CD1c-positive myeloid dendritic cell (primary cell): ENCODE data around the gene EFCAB6.

Source experiments
- DNase-seq: peaks from one replicate; pipeline ENCODE4 v3.0.0-alpha.2; 2016; ENCODE audit errors: extremely low spot score

Gene EFCAB6

DNA sequence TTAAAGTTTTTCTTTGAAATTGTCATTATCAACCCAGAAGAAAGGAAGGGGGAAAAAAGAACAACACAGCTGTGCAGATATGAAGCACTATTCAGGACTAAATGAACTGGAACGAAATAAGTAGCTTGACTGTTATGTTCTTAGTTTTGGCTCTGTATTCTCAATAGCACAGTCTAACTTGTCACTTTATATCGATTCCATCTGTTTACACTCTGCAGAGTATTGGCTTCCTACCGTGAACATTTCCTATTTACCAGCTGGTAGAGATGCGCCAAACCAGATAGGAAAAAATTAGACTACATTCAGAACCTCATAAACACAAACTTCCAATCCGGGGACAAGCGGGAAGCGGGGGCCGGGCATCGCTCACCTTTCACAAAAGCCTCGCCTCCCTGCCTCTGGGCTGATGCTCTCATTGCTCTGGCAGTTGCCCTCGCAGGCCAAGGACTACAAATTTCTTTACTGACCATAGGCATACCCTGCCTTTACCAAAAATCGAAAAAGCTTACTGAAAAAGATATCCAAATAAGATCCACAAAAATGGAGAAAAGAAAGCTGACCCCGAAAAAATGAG, 66.2 kb downstream of the EFCAB6 start:
- no peak for DNase-seq

DNA sequence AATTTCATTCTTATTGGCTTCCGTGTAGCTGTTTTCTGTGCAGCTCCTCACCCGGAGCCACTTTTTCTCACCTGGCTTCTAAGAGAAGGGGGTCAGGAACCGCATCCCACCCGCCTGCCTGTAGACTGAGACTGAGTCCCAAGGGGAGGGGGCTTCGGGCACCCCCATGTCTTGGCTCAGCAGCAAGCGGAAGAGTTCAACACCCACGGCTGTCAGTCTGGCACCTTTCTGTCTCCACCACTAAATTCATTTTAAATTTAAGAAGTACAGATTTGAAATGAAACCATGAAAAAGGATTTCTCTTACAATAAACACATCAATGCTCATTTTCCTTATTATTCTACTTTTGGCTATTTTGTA, 66.7 kb downstream of the EFCAB6 start:
- no peak for DNase-seq

DNA sequence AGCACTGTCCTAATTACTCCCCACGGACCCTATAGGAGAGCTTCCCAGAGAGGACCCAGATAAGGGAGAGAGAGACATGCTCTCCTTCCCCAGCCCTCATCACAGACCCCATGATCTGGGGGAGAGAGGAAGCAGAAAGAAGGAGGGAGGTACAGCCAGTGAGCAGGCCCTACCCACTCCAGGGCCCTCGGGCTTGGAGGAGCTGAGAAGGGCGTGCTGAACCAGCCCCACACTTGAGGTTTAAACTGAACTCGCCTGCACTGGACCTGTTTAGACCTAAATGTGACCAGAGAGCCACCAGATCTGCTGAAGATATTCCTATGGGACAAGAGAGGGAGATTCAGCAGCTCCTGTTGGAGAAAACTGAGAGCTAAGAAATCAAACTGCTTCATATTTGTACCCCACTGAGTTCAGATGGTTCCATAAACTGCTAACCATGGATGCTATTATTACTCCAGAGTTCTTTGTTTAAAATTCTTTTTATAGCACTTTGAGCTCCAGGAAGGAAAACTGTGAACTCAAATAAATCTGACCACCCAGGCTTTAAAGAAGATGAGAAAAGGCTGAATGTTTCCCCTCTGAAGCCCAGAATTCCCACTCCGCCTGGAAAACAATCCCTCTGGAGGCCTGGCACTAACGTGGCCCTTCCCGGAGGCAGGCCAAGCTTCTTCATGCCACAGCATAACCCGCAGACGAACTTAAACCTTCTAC, 67.2 kb downstream of the EFCAB6 start:
- DNase-seq, result no peak

DNA sequence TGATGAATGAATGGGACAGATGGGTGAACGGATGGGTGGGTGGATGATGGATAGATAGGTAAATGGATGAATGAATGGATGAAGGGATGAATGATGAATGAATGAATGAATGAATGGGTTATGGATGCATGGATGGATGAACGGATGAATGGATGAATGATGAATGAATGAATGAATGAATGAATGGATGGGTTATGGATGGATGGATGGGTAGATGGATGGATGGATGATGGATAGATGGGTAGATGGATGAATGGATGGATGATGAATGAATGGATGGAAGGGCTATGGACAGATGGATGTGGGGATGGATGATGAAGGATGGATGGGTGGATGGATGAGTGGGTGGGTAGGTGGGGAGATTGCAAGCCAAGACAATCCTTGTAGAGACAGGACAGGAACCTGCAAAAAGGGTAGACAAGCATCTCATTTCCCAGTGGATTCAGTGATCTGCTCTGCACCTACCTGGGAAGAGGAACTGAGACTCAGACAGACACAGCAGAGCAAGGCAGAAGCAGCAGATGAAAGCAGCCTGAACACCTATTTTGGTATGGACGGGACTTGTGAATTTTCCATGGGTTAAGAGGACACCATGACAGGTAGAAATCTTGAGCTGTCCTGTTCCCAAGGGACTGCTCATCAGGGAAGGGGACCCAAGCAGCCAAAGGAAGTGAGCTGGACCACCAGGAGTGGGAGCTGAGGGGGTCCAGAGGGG, 68.0 kb downstream of the EFCAB6 start:
- no peak for DNase-seq

DNA sequence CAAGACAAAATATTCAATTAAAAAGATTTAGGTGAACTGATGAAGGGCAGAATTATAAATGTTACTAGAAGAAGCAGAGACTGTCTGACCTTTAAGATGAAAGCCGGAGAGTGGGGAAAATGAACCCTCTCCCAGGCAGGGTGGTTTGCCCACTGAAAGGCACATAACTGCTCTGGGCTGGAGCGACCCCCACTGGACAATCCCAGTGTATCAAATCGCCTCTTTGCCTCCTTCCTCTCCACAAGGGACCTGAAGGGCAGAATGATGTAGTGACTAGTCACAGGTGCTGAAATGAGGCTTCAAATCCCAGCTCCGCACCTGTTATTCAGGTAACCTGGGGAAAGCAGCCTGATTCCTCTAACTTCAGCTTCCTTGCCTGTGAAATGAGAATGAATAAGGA, 69.0 kb downstream of the EFCAB6 start:
- no peak for DNase-seq

DNA sequence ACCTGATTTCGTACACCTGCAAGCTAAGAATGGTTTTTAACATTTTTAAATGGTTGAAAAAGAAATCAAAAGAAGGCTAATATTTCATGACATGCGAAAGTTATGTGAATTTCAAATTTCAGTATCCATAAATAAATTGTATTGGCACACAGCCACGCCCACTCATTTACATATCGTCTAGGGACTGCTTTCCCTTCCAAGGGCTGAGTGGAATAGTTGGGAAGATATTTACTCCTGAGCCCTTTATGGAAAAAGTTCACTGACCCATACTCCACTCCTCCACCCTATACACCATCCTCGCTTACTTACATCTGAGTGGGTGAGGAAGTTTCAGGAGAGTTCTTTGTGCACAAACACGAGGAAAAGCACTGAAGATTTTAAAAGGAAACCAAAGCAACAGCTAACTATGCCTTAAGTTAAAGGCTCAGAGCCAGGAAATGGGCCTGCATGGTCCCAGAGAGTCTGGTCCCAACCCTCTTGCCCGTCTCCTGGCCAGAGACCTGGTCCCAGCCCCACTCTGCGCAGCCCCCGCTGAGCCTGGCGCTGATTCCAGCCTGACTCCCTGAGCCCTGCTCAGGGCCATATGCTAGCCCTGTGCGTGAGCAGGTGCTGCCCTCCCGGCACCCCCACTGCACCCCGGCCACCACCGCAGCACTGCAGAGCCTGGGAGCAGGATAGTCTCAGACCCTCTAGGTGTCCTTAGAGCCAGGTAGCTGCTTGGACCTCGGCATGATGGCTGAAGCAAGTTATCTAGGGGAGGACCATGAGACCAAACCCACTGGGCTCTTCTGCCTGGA, 69.8 kb downstream of the EFCAB6 start:
- no peak for DNase-seq

DNA sequence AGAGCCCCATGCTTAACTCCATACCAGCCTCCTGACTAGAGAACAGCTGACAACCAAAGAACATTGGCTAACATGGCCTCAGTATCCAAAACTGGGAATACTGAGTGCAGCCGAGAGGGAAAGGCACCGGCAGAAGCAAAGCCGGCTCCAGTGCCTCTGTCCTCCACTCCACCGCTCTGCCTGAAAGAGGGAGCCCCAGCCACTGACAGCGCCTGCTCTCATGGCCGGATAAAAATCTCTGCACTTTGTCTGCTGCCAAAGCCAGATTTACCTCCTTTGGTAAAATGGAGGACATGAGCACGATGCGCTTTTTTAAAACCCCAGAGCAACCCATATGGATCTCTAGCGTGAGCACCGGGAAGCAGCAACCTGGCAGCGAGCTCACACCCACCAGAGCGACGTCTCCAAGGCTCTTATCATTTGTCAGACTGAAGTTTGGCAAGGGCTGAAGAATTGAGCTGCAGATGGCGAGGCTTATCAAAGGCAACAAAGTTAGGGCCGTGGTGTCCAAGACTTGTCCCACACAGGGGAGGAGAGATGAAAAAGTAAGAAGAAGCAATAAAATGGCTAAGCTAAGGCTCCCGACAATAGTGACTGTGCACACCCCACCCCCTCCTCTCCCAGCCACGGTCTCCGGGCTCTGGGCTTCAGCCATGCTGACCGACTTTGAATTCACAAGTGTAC, 71.4 kb downstream of the EFCAB6 start:
- no peak for DNase-seq

DNA sequence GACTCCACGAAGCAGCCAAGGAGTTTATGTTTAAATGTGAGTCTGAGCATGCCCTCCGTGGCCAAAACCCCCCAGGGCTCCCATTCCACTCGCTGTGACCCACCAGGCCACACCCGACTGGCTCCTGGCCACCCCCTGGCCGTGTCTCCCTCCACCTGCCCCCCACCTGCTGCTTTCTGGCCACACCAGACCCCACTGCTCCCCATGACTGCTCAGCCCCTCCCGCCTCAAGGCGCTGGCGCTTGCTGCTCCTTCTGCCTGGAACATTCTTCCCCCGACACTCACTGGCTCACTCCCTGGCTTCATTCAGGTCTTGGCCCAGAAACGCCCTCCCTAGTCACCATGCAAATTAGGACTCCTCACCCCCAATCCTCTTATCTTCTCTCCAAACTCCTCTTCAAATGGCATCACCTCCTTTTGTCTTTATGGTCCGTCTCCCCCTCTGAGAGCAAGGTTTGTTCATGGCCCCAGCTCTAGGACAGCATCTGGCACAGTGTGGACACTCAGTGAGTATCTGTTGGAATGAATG, 72.2 kb downstream of the EFCAB6 start:
- no peak for DNase-seq

DNA sequence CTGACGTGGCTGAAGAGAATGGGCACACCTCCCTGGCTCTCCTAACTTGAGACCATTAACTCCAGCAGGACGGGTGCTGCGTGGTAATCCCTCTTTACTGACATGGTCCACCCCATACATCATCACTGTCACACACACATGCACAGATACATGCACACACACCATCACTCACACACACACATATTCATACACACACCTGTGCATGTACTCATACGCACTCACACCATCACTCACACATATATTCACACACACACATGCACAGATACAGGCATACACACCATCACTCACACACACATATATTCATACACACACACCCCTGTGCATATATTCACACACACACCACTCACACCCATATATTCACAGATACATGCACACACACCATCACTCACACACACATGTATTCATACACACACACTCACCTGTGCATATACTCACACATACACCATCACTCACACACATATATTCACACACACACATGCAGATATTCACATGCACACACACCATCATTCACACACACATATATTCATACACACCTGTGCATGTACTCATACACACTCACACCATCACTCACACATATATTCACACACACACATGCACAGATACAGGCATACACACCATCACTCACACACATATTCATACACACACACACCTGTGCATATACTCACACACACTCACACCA, 74.8 kb downstream of the EFCAB6 start:
- DNase-seq, result no peak

DNA sequence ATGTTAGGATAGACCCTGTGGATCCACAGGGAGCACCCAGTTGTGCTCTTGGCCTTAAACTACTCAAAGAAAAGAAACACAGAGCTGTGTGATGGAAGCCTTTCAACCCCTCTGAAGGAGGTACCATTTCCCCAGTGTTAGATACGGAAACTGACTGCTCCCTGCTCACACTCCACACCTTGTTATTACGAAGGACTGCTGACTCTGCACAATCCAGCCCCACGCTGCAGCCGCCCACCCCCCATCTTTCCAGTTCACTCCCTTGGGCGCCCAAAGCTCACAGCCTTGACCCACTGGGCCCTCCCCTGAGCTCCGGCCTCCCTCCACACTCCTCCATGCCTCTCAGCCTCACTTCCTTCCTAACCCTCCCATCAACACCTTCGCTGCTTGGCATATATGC, 75.5 kb downstream of the EFCAB6 start:
- no peak for DNase-seq

DNA sequence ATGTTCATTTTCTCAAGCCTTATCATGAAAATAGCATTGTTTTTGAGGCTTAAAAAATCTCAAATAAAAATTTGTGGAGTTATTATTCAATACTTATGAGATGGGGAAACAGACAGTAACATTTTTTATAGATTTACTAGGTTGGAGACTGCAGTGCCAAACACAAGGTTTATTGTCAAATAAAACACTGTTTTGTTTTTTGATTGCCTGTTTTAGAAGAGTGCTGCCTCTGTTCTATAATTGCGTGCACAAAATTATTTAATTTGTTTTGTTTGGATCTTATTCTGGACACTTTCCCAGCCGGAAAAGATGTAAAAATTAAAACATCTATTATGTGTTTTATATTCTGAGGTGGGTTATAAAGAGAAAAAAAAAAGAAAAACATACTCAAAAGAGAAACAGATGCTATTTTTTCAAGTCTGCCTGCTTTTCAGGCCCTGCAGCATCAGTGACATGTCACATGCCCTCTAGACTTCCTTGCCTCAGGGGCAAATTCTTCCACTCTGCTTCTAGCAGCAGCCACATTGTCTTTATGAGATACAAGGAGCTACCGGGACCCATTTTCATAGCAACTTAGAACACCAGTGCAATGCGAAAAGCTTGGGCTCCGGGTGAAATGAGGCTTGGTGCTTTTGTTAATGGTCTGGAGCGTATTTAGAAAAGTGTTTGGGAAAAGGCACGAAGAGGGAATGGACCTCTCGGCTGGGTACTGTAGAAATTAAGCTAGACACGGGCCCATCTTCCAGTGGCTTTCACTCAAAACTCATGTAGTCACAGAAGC, 77.5 kb downstream of the EFCAB6 start:
- DNase-seq, result no peak

DNA sequence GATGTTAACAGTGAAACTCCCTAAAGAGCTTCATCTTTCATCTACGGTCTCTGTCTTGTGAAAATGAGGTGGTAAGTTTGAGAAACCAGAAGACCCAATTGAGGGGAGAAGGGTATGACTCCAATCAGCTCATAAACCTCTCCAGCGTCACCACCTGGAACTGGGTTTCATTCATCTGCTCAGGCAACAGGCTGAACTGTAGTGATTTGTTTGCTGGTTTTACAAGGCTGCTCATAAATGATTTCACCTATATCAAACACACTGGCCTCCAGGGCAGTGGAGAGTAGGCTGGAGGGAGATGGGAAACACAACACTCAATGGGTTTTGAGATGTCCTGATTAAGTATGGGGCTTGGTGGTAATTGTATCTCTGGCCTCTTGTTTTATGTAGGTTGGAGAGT, 79.0 kb downstream of the EFCAB6 start:
- DNase-seq, result no peak

DNA sequence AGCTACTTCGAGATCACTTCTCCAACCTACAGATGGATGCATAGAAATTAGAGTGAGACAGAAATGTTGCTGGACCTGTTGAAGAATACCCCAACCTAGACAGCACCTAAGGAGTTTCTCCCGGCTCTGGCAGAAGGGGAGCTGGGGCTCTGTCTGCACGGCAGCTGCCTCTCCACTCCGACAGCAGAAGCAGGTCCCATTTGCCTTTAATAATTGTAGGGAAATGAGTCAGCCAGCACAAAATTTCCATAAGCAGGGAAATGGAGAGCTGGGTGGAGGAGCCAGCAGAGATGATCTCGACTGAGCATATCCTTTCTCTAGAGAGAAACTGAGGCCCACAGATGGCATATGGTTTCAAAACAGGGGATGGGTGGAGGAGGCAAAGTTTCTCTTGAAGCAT, 80.1 kb downstream of the EFCAB6 start:
- DNase-seq, result no peak

DNA sequence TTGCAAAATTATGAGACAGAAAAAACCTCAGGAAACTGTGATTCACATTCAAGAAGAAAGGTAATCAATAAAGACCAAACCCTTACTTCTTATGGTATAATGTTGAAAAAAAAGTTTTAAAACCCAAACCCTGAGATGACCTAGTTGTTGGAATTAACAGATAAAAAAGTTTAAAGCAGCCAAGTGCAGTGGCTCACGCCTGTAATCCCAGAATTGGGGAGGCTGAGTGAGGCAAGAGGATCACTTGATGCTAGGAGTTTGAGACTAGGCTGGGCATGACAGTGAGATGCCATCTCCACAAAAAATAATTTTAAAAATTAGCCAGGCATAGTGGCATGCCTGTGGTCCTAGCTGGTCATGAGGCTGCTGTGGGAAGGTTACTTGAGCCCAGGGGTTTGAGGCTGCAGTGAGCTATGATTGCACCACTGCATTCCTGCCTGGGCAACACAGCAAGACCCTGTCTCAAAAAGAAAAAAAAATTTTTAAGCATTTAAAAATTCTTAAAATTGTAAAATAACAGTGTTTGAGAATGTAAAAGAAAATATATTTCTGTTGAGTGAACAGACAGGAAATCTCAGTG, 85.1 kb downstream of the EFCAB6 start:
- DNase-seq, result no peak

DNA sequence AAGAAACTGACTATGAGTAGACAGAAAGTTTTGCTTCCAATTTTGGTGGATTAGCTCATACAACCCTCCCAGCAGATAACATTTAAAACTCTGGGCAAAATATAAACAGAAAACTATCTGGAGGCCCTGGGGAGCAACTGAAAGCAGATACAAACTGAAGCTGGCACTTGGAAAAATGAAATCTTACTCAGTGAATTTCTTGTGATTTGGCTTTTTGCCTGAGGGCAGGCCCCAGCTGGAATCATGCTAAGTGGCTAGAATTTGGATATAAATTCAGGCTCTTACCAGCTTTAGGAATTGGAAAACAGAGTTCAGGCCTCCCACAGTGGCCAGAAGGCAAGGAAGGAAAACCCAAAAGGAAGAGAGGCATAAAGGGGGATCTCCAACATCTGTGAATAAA, 85.8 kb downstream of the EFCAB6 start:
- no peak for DNase-seq

DNA sequence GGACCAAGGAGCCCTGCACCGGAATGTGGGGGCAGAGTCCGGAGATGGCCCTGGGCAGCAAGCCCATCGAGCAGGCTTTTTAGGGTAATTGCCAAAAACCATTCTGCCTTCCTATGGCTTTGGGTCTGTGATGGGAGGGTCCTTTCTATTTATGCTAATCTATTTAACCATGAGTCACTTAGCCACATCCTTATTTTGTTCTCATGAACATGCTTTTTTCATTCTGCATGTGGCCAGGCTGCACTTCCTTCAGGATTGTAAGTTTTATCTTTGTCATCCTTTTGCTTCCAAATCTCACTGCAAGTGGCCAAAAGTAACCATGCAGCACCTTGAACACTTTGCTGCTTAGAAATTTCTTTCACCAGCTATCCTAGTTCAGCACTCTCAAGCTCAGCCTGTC, 88.3 kb downstream of the EFCAB6 start:
- no peak for DNase-seq

DNA sequence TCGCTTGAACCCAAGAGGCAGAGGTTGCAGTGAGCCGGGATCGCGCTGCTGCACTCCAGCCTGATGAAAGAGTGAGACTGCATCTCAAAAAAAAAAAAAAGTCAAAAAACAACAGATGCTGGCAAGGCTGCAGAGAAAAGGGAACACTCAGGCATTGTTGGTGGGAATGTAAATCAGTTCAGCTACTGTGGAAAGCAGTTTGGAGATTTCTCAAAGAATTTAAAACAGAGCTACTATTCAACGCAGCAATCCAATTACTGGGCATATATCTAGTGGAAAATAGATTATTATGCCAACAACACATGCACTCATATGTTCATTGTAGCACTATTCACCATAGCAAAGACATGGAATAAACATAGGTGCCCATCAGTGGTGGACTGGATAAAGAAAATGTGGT, 89.7 kb downstream of the EFCAB6 start:
- no peak for DNase-seq

DNA sequence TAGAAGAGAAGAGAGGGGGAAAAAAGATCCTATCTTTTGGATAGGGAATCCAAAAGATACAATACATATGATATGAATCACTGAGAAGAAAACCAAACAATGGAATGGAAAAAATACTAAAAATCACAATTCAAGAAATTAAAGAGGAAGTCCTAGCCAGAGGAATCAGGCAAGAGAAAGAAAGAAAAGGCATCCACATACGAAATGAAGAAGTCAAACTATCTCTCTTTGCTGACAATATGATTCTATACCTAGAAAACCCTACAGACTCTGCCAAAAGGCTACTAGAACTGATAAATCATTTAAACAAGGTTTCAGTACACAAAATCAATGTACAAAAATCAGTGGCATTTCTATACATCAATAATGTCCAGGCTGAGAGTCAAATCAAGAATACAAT, 91.4 kb downstream of the EFCAB6 start:
- peak; percentile 21 for DNase-seq

DNA sequence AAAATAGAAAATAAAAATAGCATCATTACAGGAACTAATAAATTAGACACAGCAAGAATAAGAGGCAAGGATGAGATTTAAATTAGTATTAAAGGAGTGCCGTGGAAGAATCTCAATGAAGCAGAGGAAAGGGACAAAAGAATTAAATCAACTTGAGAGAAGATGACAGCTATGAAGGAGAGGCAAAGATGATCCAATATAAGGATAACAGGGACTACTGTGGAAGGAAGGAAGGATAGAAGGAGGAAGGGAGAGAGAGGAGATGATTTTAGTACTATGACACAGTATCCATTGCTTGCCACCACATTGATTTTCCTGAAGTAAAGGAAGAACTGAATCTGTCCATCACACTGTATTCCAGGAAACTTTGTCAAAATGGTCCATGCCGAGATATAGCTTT, 98.0 kb downstream of the EFCAB6 start:
- DNase-seq, result no peak

DNA sequence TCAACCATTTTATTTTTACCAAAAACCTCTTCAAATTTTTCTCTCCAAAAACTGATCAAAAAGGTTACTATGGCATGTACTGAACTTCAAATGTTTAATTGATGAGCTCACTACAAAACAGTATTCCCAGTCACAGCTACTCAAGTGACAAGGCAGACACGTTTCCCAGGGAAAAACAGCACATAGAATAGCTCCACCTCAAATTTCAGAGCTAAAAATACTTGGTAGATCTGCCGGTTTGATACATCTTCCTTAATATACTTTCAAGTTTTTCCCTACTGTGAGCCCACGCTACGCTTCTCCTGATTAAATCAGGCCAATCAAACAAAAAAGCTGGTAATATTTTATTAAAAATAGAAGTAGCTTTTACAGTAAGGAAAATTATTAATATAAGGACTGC, 100.4 kb downstream of the EFCAB6 start:
- DNase-seq, result no peak
